GM04504 (cell line): ENCODE data around the gene PPIL6.
A peak's percentile ranks its signal among the peaks of the same experiment; 100 is the strongest.
"Not testable (repeated sequence)": the region's sequence is repeated elsewhere in the genome, so short reads cannot be mapped to it uniquely, and the experiment has no call there.

Experiments used
- DNase-seq: peaks from one replicate; pipeline ENCODE4 v3.0.0-alpha.2; 2012; ENCODE audit warnings: low read depth

Gene PPIL6

DNA sequence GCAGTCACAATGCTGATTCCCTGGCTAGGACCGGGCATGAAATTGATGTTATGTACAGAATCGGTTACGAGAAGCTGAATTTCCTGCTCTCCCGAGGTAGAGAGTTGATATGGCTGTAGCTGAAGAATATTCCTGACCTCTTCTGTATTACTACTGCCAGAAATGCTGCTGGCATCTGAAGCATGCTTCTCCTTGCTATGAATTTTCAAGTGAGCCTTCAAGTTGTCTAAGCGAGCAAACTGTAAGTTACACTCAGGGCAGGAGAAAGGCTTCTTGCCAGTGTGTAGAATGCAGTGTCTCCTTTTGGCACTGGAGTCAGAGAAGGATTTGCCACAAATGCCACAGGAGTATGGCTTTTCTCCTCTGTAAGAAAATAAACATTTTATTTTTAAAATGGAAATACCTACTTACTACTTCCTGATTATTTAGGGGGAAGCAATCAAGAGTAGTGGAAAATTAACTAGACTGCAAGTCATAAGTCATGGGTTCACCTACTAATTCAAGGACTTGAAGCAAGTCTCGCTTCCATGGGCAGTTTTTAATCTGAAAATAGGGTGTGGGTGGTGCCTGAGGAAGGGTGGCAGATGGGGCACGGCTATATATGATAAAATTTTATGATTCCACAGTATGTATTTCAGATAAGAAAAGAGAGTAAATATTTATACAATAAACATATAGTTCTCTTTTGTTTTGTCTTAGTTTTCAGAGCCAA lies 25.9 kb upstream of the PPIL6 start:
- DNase-seq: no peak

- no peak for DNase-seq
Observed at GRCh38 chr6:109465772-109466171, 25.3 kb upstream of the PPIL6 start.

DNA sequence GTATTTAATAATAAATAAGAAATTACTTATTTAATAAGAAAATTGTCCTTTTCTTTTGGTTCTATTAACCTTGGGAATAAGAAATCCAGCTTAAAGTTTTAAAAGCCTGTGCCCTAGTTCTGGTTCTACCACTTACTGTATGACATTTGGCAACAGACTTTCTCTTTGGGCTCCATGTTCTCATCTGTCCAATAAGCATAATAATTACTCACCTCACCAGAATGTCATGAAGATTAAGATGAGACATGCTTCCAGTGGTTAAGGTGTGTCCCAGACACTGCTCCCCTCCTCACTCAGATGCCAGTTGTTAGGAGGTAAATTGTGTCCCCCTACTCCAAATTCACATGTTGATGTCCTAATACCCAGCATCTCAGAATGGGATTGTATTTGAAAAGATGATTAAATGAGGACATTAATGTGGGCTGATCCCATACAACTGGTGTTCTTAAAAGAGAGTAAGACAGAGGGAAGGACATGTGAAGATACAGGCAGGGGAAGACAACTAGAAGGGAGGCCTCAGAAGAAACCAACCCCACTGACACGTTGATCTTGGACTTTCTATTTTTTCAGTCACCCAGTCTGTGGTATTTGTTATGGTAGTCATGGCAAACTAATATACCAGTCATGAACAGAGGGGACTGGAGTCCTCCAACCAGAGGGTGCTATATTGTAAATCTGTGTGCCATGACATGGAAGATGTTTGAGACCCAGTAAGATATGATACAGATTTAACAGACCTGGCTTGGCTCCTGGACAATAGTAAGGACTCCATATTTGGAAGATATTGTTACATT lies 21.5 kb upstream of the PPIL6 start:
- no peak for DNase-seq

GRCh38 chr6:109461205-109461604 lies 20.8 kb upstream of the PPIL6 start:
- DNase-seq: not testable (repeated sequence)

DNA sequence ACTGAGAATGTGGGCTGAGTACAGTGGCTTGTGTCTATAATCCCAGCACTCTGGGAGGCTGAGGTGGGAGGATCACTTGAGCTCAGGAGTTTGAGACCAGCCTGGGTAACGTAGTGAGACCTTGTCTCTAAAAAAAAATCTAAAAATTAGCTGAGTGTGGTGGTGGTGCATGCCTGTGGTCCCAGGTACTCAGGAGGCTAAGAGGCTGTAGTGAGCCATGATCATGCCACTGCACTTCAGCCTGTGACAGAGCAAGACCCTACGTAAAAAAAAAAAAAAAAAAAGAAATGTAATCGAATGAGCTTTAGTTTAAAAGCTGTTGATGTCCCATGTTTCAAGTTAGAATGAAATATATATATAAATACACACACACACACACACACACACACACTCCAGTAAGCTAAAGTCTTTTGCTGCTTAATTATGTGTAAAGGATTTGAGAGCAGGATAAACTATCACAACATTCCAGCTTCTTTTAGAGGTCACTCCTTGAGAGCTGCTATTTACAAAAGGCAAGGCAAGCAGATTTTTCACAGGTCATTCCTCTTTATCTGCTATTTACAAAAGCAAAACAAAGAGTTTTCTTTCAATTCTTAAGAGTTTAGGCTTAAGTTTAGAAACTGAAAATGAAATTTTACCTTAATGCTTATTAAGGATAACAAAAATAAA lies 19.9 kb upstream of the PPIL6 start:
- DNase-seq: no peak

DNA sequence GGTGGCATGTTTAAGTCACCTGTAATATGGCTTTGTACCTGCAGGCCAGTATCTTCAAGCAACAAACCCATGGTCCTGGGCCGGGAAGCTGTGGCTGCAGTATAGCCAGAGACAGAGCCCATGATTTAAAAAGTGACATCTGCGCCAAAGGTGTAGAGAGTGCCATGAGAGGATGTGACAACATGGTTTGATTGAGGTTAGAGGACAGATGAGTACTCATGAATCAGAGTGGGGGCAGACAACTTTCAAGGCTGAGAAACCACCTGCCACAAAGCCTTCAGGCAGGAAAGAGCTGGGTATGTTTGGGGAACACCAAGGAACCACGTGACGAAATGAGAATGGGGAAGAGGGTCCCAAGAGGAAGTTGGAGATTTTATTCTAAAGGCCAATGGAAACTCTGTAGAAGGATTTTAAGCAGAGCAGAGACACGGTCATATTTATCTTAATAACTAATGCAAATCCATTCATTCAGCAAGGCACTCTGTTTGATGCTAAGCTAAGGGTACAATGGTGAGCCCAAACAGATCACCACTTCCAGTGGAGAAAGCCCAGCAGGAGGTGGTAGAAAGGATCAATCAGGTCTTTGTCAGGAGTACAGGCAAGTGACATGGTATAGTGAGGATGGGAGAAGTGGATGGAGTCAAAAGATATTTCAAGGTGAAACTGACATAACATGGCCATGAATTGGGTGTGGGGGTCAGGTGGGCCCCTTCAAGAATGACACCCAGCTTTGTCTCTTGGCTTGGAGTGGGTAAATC lies 18.5 kb upstream of the PPIL6 start:
- DNase-seq: no peak

GRCh38 chr6:109457562-109457996 lies 17.2 kb upstream of the PPIL6 start:
- no peak for DNase-seq

GRCh38 chr6:109456710-109457561 lies 16.5 kb upstream of the PPIL6 start:
- peak; percentile 81 for DNase-seq

DNA sequence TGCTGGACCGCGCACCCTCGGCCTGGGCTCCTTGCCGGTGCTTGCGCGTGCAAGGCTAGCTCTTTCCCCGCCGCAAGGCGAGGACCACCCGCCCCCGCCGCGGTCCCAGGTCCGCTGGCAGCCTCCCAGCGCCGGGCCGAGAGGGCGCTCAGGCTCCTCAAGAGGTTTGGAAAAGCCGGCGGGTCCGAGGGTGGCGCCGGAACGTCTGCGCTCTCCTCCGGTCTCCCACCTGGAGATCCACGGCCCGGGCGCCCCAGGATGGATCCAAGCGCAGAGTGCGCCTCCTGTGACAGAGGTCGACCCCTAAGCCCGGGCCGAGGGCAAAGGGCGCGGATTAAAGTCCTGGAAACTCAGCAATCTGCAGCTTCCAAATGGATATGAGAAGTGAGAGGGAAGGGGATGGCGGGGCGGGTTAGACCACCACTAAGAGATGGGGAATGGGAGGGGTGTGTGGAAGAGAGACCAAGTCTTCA lies 15.7 kb upstream of the PPIL6 start:
- no peak for DNase-seq

- no peak for DNase-seq
Observed at GRCh38 chr6:109455437-109456110, 15.1 kb upstream of the PPIL6 start, which contains the start of gene MICAL1. MICAL1 (minus strand) TSS chr6:109455772; CDS start chr6:109454196, 1,576 bp downstream.

DNA sequence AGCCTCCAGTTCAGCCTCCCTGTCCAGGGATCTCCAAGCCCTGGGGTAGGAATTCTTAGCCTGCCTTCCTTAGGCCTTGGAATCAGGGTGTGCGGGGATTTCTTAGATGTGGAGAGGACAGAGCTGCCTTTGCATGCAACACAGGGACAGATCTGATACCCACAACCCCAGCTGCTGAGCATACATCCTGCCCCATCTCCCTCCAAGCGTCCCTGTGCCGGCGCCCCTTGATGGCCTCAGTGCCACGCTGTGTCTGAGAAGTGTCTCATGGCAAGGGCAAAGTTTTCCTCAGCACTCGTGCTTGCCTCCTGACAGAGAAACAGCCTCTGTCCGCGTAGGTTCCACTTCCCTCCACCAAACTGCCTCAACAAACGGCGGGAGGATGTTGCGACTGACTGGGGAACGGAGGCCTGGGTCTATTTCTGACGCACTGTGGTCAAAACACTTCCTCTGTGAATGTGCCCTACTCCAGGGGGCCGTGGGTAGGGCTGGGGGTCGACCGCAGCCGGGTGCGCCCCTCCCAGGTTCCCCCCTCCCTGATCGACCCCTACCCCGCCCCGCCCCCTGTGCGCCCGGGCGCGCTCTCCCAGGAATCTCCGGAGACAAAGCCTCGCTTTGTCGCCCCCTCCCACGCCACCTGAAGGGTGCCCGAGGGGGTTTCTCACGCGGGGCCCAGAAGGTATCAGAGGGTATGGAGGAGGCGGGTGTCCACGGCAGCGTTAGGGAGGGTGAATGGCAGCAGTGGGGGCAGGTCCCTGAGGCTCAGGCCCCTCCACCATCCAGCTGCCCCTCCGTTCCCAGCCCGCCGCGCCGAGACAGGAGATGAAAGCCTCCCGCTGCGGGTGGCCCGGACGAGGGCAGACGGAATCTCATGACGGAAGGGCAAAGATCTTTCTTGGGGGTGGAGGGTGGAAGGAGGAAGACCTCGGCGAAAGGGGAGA lies 14.3 kb upstream of the PPIL6 start:
- no peak for DNase-seq

DNA sequence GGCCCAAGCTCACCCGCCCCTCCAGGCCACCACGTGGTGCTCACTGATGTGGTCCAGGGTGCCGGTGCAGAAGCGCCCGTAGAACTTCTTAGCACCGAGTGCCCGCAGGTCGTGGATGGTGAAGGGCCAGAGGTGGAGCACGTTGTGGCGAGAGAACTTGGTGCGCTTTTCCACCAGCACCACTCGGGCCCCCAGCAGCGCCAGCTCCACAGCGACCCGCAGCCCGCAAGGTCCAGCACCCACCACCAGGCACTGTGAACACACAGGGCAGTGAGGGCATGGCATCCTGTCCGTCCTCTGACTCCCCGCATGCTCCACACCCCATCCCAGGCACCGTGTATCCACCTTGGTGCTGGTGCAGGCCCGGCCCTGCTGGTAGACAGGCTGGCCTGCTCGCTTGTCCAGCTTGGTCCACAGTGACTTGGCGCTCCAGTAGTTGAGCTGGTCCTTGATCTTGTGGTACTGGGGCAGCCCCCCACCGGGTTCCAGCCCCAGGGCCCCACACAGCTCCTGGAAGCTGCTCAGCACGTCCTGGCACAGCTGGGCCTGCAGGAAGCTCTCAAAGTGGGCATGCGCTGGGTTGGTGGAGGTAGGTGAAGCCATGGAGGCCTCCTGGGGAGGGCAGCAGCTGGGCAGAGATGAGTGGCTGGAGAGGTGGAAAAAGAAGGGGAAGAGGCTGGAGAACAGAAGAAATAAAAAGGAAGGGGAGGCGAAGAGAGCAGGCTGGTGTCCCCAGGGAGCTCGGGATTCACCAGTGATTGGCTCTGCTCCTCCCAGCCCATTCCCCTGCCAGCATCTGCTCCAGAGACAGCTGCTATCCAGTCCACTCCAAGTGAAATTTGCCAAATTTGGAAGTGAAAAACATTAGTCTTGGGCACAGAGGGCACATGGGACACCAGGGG lies 13.4 kb upstream of the PPIL6 start:
- DNase-seq: no peak

DNA sequence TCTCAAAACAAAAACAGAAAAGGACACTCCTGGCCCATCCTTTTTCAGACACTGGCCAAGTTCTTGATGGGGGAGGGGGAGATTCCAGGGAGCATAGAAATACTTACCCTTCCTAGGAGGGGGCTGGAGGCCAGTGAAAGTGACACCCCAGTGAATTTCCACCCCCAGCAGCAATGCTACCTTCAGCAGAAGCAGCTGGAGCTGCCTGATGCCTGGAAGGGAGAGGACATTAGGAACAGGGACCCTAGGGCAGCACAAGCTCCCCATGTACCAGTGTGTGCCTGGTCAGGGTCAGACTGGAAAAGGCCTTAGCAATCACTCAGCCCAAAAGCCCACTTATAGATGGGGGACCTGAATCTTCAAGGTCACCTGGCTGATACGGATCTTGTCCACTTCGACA lies 12.7 kb upstream of the PPIL6 start:
- DNase-seq: no peak

GRCh38 chr6:109452181-109452580 lies 11.8 kb upstream of the PPIL6 start:
- no peak for DNase-seq

GRCh38 chr6:109451376-109451775 lies 10.9 kb upstream of the PPIL6 start:
- no peak for DNase-seq

- DNase-seq: no peak
Observed at GRCh38 chr6:109450801-109451200, 10.4 kb upstream of the PPIL6 start.

GRCh38 chr6:109449795-109450673 lies 9.6 kb upstream of the PPIL6 start:
- DNase-seq: no peak
